K562 (cell line): Measurements from ENCODE around the gene PIGQ. TPM values are rescaled to one million over a fixed set of nuclear protein-coding genes. Genes with fewer than 3 reads are reported as not detected.
A peak's percentile ranks its signal among the peaks of the same experiment; 100 is the strongest.

Source experiments
- BHLHE40 ChIP-seq: IDR thresholded peaks from 2 replicates; pipeline ENCODE4 v1.6.1; 2011; ENCODE audit warnings: low read length, improper control_type of control experiment
- CLOCK ChIP-seq: fragments of 250-450 bp; sonication (Bioruptor Pico); IDR thresholded peaks from 2 replicates; pipeline ENCODE4 v1.4.0; 2020; ENCODE audit warnings: mild to moderate bottlenecking, moderate library complexity, borderline replicate concordance
- CREM ChIP-seq: IDR thresholded peaks from 2 replicates; pipeline ENCODE4 v1.6.1; 2014; ENCODE audit warnings: antibody characterized with exemption, low read depth
- DIDO1 ChIP-seq: fragments of 450-650 bp; IDR thresholded peaks from 2 replicates; pipeline ENCODE4 v1.6.1; 2016; ENCODE audit warnings: low read depth, missing biosample characterization, missing genetic modification characterization
- E2F8 ChIP-seq: fragments of 450-650 bp; IDR thresholded peaks from 2 replicates; pipeline ENCODE4 v1.7.1; 2018; ENCODE audit warnings: mild to moderate bottlenecking, low read depth; ENCODE audit not compliant: partially characterized antibody
- EP400 ChIP-seq: fragments of 450-650 bp; IDR thresholded peaks from 2 replicates; pipeline ENCODE4 v1.6.1; 2017; ENCODE audit warnings: antibody characterized with exemption, mild to moderate bottlenecking, moderate library complexity
- JUN ChIP-seq, 2 experiments: sonication (generic) in 1 of 2; formaldehyde crosslinking in 1 of 2; IDR thresholded peaks; 2 replicates each; pipeline versions ENCODE4 v1.6.1 to v1.8.0; 2012 to 2022; ENCODE audit warnings: borderline replicate concordance in 2 of 2, mild to moderate bottlenecking in 2 of 2, improper control_type of control experiment in 1 of 2, low read depth in 1 of 2, low read length in 1 of 2, missing genetic modification reagents in 1 of 2
- MCM2 ChIP-seq: fragments of 450-650 bp; IDR thresholded peaks from 2 replicates; pipeline ENCODE4 v1.6.1; 2017; ENCODE audit warnings: low read depth, mild to moderate bottlenecking
- MCM5 ChIP-seq: fragments of 450-650 bp; IDR thresholded peaks from 2 replicates; pipeline ENCODE4 v1.6.1; 2016; ENCODE audit warnings: low read depth
- MXD1 ChIP-seq: fragments of 250-450 bp; sonication (Bioruptor Pico); IDR thresholded peaks from 2 replicates; pipeline ENCODE4 v1.8.0; 2021; ENCODE audit warnings: borderline replicate concordance, mild to moderate bottlenecking, moderate library complexity; ENCODE audit not compliant: poor library complexity, severe bottlenecking
- MYNN ChIP-seq, 2 experiments: sonication (generic); formaldehyde crosslinking in 1 of 2; IDR thresholded peaks; 2 replicates each; pipeline versions ENCODE4 v1.5.0 to v1.6.1; 2016 to 2020; ENCODE audit warnings: antibody characterized with exemption in 1 of 2, missing genetic modification reagents in 1 of 2
- NFRKB ChIP-seq: fragments of 450-650 bp; IDR thresholded peaks from 2 replicates; pipeline ENCODE4 v1.6.1; 2016; ENCODE audit warnings: low read depth
- PML ChIP-seq: IDR thresholded peaks from 2 replicates; pipeline ENCODE4 v1.6.1; 2012; ENCODE audit warnings: low read length, inconsistent platforms
- PPARD ChIP-seq: fragments of 250-450 bp; sonication (Bioruptor Pico); IDR thresholded peaks from 2 replicates; pipeline ENCODE4 v1.8.0; 2022; ENCODE audit warnings: inconsistent platforms, mild to moderate bottlenecking, moderate library complexity
- RHOXF2B ChIP-seq: fragments of 250-450 bp; sonication (Bioruptor Pico); conservative IDR thresholded peaks from 2 replicates; pipeline ENCODE4 v1.5.1; 2021
- SMAD4 ChIP-seq: fragments of 250-450 bp; sonication (Bioruptor Pico); conservative IDR thresholded peaks from 2 replicates; pipeline ENCODE4 v1.8.0; 2021; ENCODE audit warnings: inconsistent platforms, mild to moderate bottlenecking, moderate library complexity
- TCF3 ChIP-seq: sonication (generic); formaldehyde crosslinking; IDR thresholded peaks from 2 replicates; pipeline ENCODE4 v1.4.0; 2020; ENCODE audit warnings: mild to moderate bottlenecking, missing genetic modification reagents
- TEAD1 ChIP-seq, 2 experiments: fragments of 450-650 bp in 1 of 2; sonication (generic) in 1 of 2; formaldehyde crosslinking; IDR thresholded peaks; 2 replicates each; pipeline versions ENCODE4 v1.4.0 to v1.8.0; 2020 to 2022; ENCODE audit warnings: mild to moderate bottlenecking in 2 of 2, missing genetic modification reagents in 1 of 2
- TEAD2 ChIP-seq: fragments of 450-650 bp; IDR thresholded peaks from 2 replicates; pipeline ENCODE4 v1.6.1; 2016; ENCODE audit warnings: missing genetic modification characterization, control low read depth, missing compliant biosample characterization
- ZBTB17 ChIP-seq: fragments of 450-650 bp; formaldehyde crosslinking; IDR thresholded peaks from 2 replicates; pipeline ENCODE4 v1.4.0; 2020; ENCODE audit warnings: mild to moderate bottlenecking
- ZNF239 ChIP-seq: fragments of 250-450 bp; sonication (Bioruptor Pico); IDR thresholded peaks from 2 replicates; pipeline ENCODE4 v1.4.0; 2020; ENCODE audit warnings: mild to moderate bottlenecking
- polyA plus RNA-seq, 8 experiments: library from polyadenylated mRNA; depleted of rRNA in 4 of 8; stranded (reverse) in 5 of 8; unstranded in 3 of 8; fragments of >200 nt; fragmentation: Nextera tagmentation in 2 of 8; fragmentation: Illumina TruSeq in 1 of 8; extraction: Ambion mirVana in 2 of 8; extraction: Trizol in 1 of 8; gene quantifications; 2 replicates each; pipeline versions ENCODE4 v1.2.1 to v1.2.3, GENCODE V29; 2011 to 2014; ENCODE audit warnings: inconsistent platforms in 1 of 8, missing spikeins in 1 of 8
- total RNA-seq, 7 experiments: library from RNA; depleted of rRNA in 6 of 7; stranded (reverse); fragments of >200 nt in 6 of 7; fragmentation: Illumina TruSeq in 2 of 7; extraction: Trizol in 2 of 7; gene quantifications; 2 replicates each; pipeline versions ENCODE4 v1.2.1 to v1.2.3, GENCODE V29; 2011 to 2021; ENCODE audit warnings: low replicate concordance in 1 of 7
- TF ChIP-seq, protein P1 (sequence below): sonication (generic); formaldehyde crosslinking; IDR thresholded peaks from 2 replicates; pipeline ENCODE4 v1.8.0; 2023; ENCODE audit warnings: mild to moderate bottlenecking, missing genetic modification reagents

The PIGQ gene
- total and polyA plus RNA-seq, 9 of the 15 experiments (the other 6 are each of a cell fraction or from before 2014, with no cell fraction given): 0.20 to 49.6 (median 11.7) TPM

GRCh38 chr16:578870-579405 is 9.2 kb downstream of the PIGQ start (continued):
- TF ChIP-seq, protein P1, sequence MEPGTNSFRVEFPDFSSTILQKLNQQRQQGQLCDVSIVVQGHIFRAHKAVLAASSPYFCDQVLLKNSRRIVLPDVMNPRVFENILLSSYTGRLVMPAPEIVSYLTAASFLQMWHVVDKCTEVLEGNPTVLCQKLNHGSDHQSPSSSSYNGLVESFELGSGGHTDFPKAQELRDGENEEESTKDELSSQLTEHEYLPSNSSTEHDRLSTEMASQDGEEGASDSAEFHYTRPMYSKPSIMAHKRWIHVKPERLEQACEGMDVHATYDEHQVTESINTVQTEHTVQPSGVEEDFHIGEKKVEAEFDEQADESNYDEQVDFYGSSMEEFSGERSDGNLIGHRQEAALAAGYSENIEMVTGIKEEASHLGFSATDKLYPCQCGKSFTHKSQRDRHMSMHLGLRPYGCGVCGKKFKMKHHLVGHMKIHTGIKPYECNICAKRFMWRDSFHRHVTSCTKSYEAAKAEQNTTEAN: no peak
- no peak for TF ChIP-seq CLOCK (CRISPR knock-in tag)
- TF ChIP-seq RHOXF2B (CRISPR knock-in tag): no peak
- peak; percentile 92 for TF ChIP-seq MYNN (IDR thresholded peaks at IDR 0.05)
- TF ChIP-seq MYNN (CRISPR knock-in tag; IDR thresholded peaks at IDR 0.05): no peak
- TF ChIP-seq MCM5: no peak
- peak; percentile 17; the same call in 1 of the 2 replicates for TF ChIP-seq ZNF239
- TF ChIP-seq SMAD4 (CRISPR knock-in tag): peak; percentile 83
- no peak for TF ChIP-seq TEAD2 (tag)
- TF ChIP-seq JUN (IDR thresholded peaks at IDR 0.05; ENCODE audit: borderline replicate concordance, low read depth, low read length): peak; percentile 59; the same call in 1 of the 2 replicates
- TF ChIP-seq JUN (CRISPR knock-in tag; IDR thresholded peaks at IDR 0.05; ENCODE audit: borderline replicate concordance): no peak
- no peak for TF ChIP-seq PML
- TF ChIP-seq NFRKB: no peak
- TF ChIP-seq DIDO1 (tag): no peak
- peak in 1 of 2 experiments; percentile 70; a peak in 1 of 4 replicates for TF ChIP-seq TEAD1 (CRISPR knock-in tag; IDR thresholded peaks at IDR 0.05)
- peak; percentile 86 for TF ChIP-seq EP400
- no peak for TF ChIP-seq MCM2
- peak; percentile 48 for TF ChIP-seq MXD1 (CRISPR knock-in tag)
- peak; percentile 81 for TF ChIP-seq TCF3 (CRISPR knock-in tag)
- TF ChIP-seq ZBTB17 (CRISPR knock-in tag): no peak
- peak; percentile 65 for TF ChIP-seq E2F8
- peak; percentile 99 for TF ChIP-seq BHLHE40
- no peak for TF ChIP-seq PPARD
- TF ChIP-seq CREM: peak; percentile 68; the same call in 1 of the 2 replicates
